Measurements from ENCODE around the gene EYA4.

EYA4 gene

DNA sequence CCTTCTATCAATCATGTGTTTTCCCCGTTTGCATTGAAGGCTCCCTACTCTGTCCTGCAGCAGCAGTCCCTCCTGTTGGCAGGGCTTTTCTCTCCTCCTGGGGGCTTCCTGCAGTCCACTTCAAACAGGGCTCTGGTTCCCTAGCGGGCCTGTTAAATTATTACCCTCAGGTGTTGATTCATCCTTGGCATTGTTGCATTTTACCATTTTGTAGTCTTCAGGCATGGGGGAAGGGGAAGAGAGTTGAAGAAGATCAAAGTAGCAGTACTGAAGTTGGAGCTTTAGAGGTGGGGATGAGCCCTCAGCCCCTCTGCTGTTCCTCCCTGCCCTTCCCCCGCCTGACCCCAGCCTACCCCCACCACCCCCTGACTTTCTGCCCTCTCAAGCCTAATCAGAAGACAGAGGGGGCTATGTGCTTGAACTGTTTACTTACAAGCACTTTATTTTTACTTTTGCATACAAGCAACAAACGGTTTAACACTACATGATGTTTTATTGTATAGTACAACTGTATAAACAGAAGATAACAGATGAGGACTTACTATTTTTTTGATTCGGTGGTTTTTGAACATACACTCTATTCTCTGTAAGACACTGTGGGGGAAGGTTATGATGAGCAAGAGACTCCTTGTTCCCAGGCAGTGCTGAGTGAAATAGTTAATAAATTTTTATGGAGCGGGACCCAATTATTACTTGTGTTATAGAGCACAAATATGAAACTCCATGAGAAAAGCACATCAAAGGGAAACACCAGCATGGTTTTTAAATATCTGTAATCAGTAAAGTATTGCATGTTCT is 169.7 kb downstream of the EYA4 start:
- Histone ChIP-seq H3K36me3 (ENCODE audit: insufficient read depth, low read length) (no peaks in the 10 kb centered on the region), H4K20me1 (ENCODE audit: insufficient read depth, low read length, poor library complexity, severe bottlenecking) (no peaks in the 10 kb centered on the region), H3F3A (ENCODE audit: low read depth) (no peaks in the 10 kb centered on the region), H3K4me3 (ENCODE audit: low read length, poor library complexity, severe bottlenecking) (no peak overlapping the region), H2AFZ (ENCODE audit: low read length) (no peak overlapping the region), H3K4me1 (ENCODE audit: insufficient read depth, low read length, poor library complexity, severe bottlenecking) (no peaks in the 10 kb centered on the region), H3K9ac (ENCODE audit: low read depth, low read length, poor library complexity, severe bottlenecking) (no peak overlapping the region), H3K9me2 (replicated peaks; ENCODE audit: low read depth, low read length) (no peaks in the 10 kb centered on the region), H3K4me2 (ENCODE audit: low read depth, low read length, poor library complexity, severe bottlenecking) (no peak overlapping the region), H3K79me2 (ENCODE audit: insufficient read depth, low read length) (no peaks in the 10 kb centered on the region), H3K27me3 (ENCODE audit: insufficient read depth, low read length, poor library complexity, severe bottlenecking) (no peaks in the 10 kb centered on the region), H3K9me3 (ENCODE audit: insufficient read depth, low read depth, low read length) (no peaks in the 10 kb centered on the region)
- TF ChIP-seq, protein P1, sequence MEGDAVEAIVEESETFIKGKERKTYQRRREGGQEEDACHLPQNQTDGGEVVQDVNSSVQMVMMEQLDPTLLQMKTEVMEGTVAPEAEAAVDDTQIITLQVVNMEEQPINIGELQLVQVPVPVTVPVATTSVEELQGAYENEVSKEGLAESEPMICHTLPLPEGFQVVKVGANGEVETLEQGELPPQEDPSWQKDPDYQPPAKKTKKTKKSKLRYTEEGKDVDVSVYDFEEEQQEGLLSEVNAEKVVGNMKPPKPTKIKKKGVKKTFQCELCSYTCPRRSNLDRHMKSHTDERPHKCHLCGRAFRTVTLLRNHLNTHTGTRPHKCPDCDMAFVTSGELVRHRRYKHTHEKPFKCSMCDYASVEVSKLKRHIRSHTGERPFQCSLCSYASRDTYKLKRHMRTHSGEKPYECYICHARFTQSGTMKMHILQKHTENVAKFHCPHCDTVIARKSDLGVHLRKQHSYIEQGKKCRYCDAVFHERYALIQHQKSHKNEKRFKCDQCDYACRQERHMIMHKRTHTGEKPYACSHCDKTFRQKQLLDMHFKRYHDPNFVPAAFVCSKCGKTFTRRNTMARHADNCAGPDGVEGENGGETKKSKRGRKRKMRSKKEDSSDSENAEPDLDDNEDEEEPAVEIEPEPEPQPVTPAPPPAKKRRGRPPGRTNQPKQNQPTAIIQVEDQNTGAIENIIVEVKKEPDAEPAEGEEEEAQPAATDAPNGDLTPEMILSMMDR (conservative IDR thresholded peaks at IDR 0.05; ENCODE audit: low read length): no peak
- no peak for TF ChIP-seq EZH2phosphoT487 (IDR thresholded peaks at IDR 0.05; ENCODE audit: borderline replicate concordance)

GRCh38 chr6:133411757-133412156 is 170.6 kb downstream of the EYA4 start:
- H3K4me1 ChIP-seq (ENCODE audit: insufficient read depth, low read length, poor library complexity, severe bottlenecking): no peaks in the 10 kb centered on the region
- H3K4me2 ChIP-seq (ENCODE audit: low read depth, low read length, poor library complexity, severe bottlenecking): no peak overlapping the region
- TF ChIP-seq, protein P1 (conservative IDR thresholded peaks at IDR 0.05; ENCODE audit: low read length): no peak
- no peak for TF ChIP-seq EZH2phosphoT487 (IDR thresholded peaks at IDR 0.05; ENCODE audit: borderline replicate concordance)
- H3K9me2 ChIP-seq (replicated peaks; ENCODE audit: low read depth, low read length): no peaks in the 10 kb centered on the region
- H4K20me1 ChIP-seq (ENCODE audit: insufficient read depth, low read length, poor library complexity, severe bottlenecking): no peaks in the 10 kb centered on the region
- H3K36me3 ChIP-seq (ENCODE audit: insufficient read depth, low read length): no peaks in the 10 kb centered on the region
- H3K79me2 ChIP-seq (ENCODE audit: insufficient read depth, low read length): no peaks in the 10 kb centered on the region
- no peak overlapping the region for H3K4me3 ChIP-seq (ENCODE audit: low read length, poor library complexity, severe bottlenecking)
- H2AFZ ChIP-seq (ENCODE audit: low read length): no peak overlapping the region
- no peak overlapping the region for H3K9ac ChIP-seq (ENCODE audit: low read depth, low read length, poor library complexity, severe bottlenecking)
- H3K9me3 ChIP-seq (ENCODE audit: insufficient read depth, low read depth, low read length): no peaks in the 10 kb centered on the region
- no peaks in the 10 kb centered on the region for H3F3A ChIP-seq (ENCODE audit: low read depth)
- no peaks in the 10 kb centered on the region for H3K27me3 ChIP-seq (ENCODE audit: insufficient read depth, low read length, poor library complexity, severe bottlenecking)

GRCh38 chr6:133415262-133415661 is 174.1 kb downstream of the EYA4 start:
- H3K4me1 ChIP-seq (ENCODE audit: insufficient read depth, low read length, poor library complexity, severe bottlenecking): no peaks in the 10 kb centered on the region
- no peaks in the 10 kb centered on the region for H3K9me3 ChIP-seq (ENCODE audit: insufficient read depth, low read depth, low read length)
- H3K27me3 ChIP-seq (ENCODE audit: insufficient read depth, low read length, poor library complexity, severe bottlenecking): no peaks in the 10 kb centered on the region
- H3K36me3 ChIP-seq (ENCODE audit: insufficient read depth, low read length): no peaks in the 10 kb centered on the region
- no peak overlapping the region for H3K4me2 ChIP-seq (ENCODE audit: low read depth, low read length, poor library complexity, severe bottlenecking)
- no peaks in the 10 kb centered on the region for H3K79me2 ChIP-seq (ENCODE audit: insufficient read depth, low read length)
- H2AFZ ChIP-seq (ENCODE audit: low read length): no peak overlapping the region
- no peak overlapping the region for H3K4me3 ChIP-seq (ENCODE audit: low read length, poor library complexity, severe bottlenecking)
- H3K9me2 ChIP-seq (replicated peaks; ENCODE audit: low read depth, low read length): no peaks in the 10 kb centered on the region
- H3F3A ChIP-seq (ENCODE audit: low read depth): no peaks in the 10 kb centered on the region
- no peak for TF ChIP-seq EZH2phosphoT487 (IDR thresholded peaks at IDR 0.05; ENCODE audit: borderline replicate concordance)
- TF ChIP-seq, protein P1 (conservative IDR thresholded peaks at IDR 0.05; ENCODE audit: low read length): no peak
- no peaks in the 10 kb centered on the region for H4K20me1 ChIP-seq (ENCODE audit: insufficient read depth, low read length, poor library complexity, severe bottlenecking)
- H3K9ac ChIP-seq (ENCODE audit: low read depth, low read length, poor library complexity, severe bottlenecking): no peak overlapping the region
